Transverse colon (tissue), 4 donors: ENCODE data around the gene MYO7A. TPM values are rescaled to one million over a fixed set of nuclear protein-coding genes. Genes with fewer than 3 reads are reported as not detected.

Source experiments
- DNase-seq: peaks from one replicate; pipeline ENCODE4 v3.0.0-alpha.2; 2019
- H3K27ac ChIP-seq, 4 donors: fragments of 200-600 bp; sonication (generic); 2 replicates each; pipeline ENCODE4 v1.5.1; 2016 to 2018; ENCODE audit warnings: inconsistent platforms in 4 of 4
- H3K27me3 ChIP-seq: fragments of 200-600 bp; sonication (generic); 2 replicates; pipeline ENCODE4 v1.5.1; 2017; ENCODE audit warnings: inconsistent platforms
- H3K36me3 ChIP-seq, 4 donors: fragments of 200-600 bp; sonication (generic); 2 replicates each; pipeline ENCODE4 v1.5.1; 2017 to 2019; ENCODE audit warnings: inconsistent platforms in 4 of 4
- H3K4me1 ChIP-seq, 4 donors: fragments of 200-600 bp; sonication (generic); 2 replicates each; pipeline ENCODE4 v1.5.1; 2017 to 2020; ENCODE audit warnings: inconsistent platforms in 4 of 4
- H3K4me3 ChIP-seq, 4 donors: fragments of 200-600 bp; sonication (generic); 1 replicate in 1 of 4; 2 replicates in 3 of 4; pipeline versions ENCODE4 v1.5.1 to v1.6.1; 2017 to 2019; ENCODE audit warnings: inconsistent platforms in 4 of 4
- H3K9me3 ChIP-seq, 2 donors: fragments of 200-600 bp; sonication (generic); 2 replicates each; pipeline ENCODE4 v1.5.1; 2017 to 2019; ENCODE audit warnings: inconsistent platforms in 2 of 2
- EP300 ChIP-seq: sonication (generic); formaldehyde crosslinking; IDR thresholded peaks from one replicate; pipeline ENCODE4 v1.6.1; 2017; ENCODE audit warnings: antibody characterized with exemption, low read depth
- POLR2A ChIP-seq: fragments of 450-650 bp; IDR thresholded peaks from one replicate; pipeline ENCODE4 v1.6.1; 2016; ENCODE audit warnings: antibody characterized with exemption, mild to moderate bottlenecking, moderate library complexity
- POLR2AphosphoS5 ChIP-seq, 3 donors: sonication (generic); formaldehyde crosslinking; IDR thresholded peaks; one replicate each; pipeline ENCODE4 v1.6.1; 2016; ENCODE audit warnings: antibody characterized with exemption in 3 of 3
- WGBS, 2 donors: methylation state at CpG; one replicate each; pipeline ENCODE4 v1.1.5; 2018; ENCODE audit warnings: low coverage in 1 of 2; 5-methylcytosine and 5-hydroxymethylcytosine counted together
- in situ Hi-C, 4 donors: fragments of 200-750 bp; cut with MboI; loops; one replicate each; pipeline versions ENCODE4 v1.15.0 to v1.15.1; 2017; ENCODE audit warnings: low sequenced_read_pairs in 3 of 4, low pct_ligation_motif_present in 1 of 4, low pct_unique_long_range_greater_than_20kb in 1 of 4
- intact Hi-C: fragments of 100-400 bp; cut with DNase I; formaldehyde crosslinking; loops from one replicate; pipeline ENCODE4 v1.15.1; 2023; ENCODE audit warnings: low total_unique reads
- total RNA-seq, 4 donors: library from RNA; depleted of rRNA; stranded (reverse); fragments of >200 nt; gene quantifications; one replicate each; pipeline ENCODE4 v1.1.0, GENCODE V29; 2016
- TF ChIP-seq, protein P1 (sequence below), 5 experiments: fragments of 200-600 bp in 3 of 5; fragments of 450-650 bp in 2 of 5; sonication (generic) in 3 of 5; IDR thresholded peaks; 1 replicate in 2 of 5; 2 replicates in 3 of 5; pipeline ENCODE4 v1.5.1; 2016 to 2017; ENCODE audit warnings: antibody characterized with exemption in 5 of 5, inconsistent platforms in 3 of 5, mild to moderate bottlenecking in 2 of 5, moderate library complexity in 1 of 5

Gene MYO7A
- total RNA-seq, 4 donors from 2014 or later, result 4.6 to 11.2 (median 5.5) TPM

DNA sequence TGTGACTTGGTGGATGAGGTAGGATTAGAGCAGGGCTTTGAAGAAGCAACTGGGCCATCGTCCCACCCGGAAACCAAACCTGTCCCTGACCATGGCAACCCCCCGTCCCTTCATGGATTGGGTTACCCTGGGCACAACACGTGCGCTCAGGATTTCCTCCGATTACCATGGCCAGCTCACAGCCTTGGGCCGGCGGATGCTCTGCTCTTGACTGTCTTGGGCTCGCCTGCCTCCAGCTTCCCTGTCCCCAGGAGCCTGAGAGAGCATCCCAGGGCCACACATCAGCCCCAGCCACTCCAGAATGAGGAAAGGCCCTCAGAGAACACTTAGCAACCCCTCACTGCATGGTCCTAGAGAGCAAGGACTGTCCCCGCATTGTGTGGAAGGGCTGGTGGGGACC, 22.8 kb downstream of the MYO7A start:
- Histone ChIP-seq H3K27me3 (no peaks in the 10 kb centered on the region), H3K4me3 (no peak overlapping the region), H3K9me3 (no peaks in the 10 kb centered on the region), H3K27ac (no peak overlapping the region), H3K4me1 (peaks cover 0 to 19% (median 8%) of the 10 kb centered on the region in 4 donors), H3K36me3 (no peaks in the 10 kb centered on the region)
- DNase-seq, result no peak
- intact Hi-C loops (no loop called here), in situ Hi-C loops (no loop called here)
- TF ChIP-seq EP300 (no peak), POLR2AphosphoS5 (IDR thresholded peaks at IDR 0.05) (no peak), POLR2A (no peak)
- TF ChIP-seq, protein P1, sequence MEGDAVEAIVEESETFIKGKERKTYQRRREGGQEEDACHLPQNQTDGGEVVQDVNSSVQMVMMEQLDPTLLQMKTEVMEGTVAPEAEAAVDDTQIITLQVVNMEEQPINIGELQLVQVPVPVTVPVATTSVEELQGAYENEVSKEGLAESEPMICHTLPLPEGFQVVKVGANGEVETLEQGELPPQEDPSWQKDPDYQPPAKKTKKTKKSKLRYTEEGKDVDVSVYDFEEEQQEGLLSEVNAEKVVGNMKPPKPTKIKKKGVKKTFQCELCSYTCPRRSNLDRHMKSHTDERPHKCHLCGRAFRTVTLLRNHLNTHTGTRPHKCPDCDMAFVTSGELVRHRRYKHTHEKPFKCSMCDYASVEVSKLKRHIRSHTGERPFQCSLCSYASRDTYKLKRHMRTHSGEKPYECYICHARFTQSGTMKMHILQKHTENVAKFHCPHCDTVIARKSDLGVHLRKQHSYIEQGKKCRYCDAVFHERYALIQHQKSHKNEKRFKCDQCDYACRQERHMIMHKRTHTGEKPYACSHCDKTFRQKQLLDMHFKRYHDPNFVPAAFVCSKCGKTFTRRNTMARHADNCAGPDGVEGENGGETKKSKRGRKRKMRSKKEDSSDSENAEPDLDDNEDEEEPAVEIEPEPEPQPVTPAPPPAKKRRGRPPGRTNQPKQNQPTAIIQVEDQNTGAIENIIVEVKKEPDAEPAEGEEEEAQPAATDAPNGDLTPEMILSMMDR (IDR thresholded peaks at IDR 0.05), result no peak
- WGBS, 2 donors, result 87% methylated on average over 10 of the region's 10 CpGs; no CpG with 5 or more reads in 1 of the 2 donors

DNA sequence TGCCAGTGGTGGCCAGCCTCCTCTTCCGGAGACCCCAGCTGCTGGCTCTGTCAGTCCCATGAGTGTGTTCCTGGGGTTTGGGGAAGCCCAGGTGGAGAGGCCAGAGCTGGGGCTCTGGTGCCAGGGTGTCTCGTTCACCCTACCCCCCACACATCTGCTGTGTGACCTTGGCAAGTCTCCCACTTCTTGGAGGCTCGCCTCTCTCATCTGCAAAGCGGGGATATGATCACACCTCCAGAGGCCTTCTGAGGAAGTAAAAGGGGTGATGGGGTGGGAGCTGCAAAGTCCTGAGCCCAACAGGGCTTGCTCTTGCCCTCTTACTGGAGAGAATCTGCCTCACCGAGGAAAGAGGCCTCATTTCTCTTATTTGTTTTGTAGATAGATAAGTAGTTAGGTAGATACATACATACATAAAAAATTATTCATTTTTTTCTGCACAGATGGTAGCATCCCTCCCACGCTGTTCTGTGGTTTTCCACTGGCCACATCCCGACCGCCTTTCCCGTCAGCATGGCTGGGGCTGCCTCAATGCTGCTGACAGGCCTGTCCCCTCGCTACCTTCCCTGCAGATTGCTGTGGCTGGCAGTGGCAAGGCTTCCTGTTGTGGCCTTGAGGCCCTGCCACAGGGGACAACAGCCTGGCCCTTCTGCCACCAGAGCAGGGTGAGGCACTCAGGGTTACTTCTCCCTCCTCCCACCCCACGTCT, 23.9 kb downstream of the MYO7A start:
- H3K4me3 ChIP-seq, result no peak overlapping the region
- TF ChIP-seq, protein P1 (IDR thresholded peaks at IDR 0.05), result no peak
- TF ChIP-seq EP300 (no peak), POLR2A (no peak), POLR2AphosphoS5 (IDR thresholded peaks at IDR 0.05) (no peak)
- no peak overlapping the region for H3K27ac ChIP-seq
- H3K27me3 ChIP-seq, result no peaks in the 10 kb centered on the region
- in situ Hi-C loops, result no loop called here
- H3K9me3 ChIP-seq, result no peaks in the 10 kb centered on the region
- WGBS, 2 donors, result 58% methylated on average over 11 of the region's 11 CpGs; no CpG with 5 or more reads in 1 of the 2 donors
- peaks cover 0 to 19% (median 8%) of the 10 kb centered on the region in 4 donors for H3K4me1 ChIP-seq
- H3K36me3 ChIP-seq, result no peaks in the 10 kb centered on the region
- intact Hi-C loops, result no loop called here
- DNase-seq, result peak; percentile 40

DNA sequence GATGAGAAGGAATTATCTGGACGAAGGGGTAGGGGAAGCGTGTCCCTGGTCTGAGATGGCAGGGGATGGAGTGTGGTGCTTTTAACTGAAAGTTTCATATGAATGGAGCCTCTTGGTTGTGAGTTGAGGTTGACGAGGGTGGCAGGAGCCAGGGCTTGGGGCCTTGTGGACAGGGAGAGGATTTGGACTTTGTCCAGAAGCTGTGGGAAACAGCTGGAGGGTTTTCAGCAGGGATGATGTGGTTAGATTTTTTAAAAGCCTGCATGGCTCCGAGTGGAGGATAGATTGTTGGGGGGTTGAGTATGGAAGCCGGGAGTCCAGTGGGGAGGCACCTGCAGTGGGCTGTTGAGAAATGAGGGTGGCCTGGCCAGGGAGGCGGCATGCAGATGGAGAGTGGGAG, 24.8 kb downstream of the MYO7A start:
- Histone ChIP-seq H3K4me3 (no peak overlapping the region), H3K27ac (no peak overlapping the region), H3K9me3 (no peaks in the 10 kb centered on the region), H3K36me3 (no peaks in the 10 kb centered on the region), H3K4me1 (peaks cover 0 to 14% (median 5%) of the 10 kb centered on the region in 4 donors), H3K27me3 (no peaks in the 10 kb centered on the region)
- 57 to 85% methylated on average over 5 to 6 of the region's 6 CpGs for WGBS, 2 donors
- in situ Hi-C loops, result no loop called here
- intact Hi-C loops, result no loop called here
- DNase-seq, result no peak
- TF ChIP-seq EP300 (no peak), POLR2A (no peak), POLR2AphosphoS5 (IDR thresholded peaks at IDR 0.05) (no peak)
- TF ChIP-seq, protein P1 (IDR thresholded peaks at IDR 0.05), result no peak

DNA sequence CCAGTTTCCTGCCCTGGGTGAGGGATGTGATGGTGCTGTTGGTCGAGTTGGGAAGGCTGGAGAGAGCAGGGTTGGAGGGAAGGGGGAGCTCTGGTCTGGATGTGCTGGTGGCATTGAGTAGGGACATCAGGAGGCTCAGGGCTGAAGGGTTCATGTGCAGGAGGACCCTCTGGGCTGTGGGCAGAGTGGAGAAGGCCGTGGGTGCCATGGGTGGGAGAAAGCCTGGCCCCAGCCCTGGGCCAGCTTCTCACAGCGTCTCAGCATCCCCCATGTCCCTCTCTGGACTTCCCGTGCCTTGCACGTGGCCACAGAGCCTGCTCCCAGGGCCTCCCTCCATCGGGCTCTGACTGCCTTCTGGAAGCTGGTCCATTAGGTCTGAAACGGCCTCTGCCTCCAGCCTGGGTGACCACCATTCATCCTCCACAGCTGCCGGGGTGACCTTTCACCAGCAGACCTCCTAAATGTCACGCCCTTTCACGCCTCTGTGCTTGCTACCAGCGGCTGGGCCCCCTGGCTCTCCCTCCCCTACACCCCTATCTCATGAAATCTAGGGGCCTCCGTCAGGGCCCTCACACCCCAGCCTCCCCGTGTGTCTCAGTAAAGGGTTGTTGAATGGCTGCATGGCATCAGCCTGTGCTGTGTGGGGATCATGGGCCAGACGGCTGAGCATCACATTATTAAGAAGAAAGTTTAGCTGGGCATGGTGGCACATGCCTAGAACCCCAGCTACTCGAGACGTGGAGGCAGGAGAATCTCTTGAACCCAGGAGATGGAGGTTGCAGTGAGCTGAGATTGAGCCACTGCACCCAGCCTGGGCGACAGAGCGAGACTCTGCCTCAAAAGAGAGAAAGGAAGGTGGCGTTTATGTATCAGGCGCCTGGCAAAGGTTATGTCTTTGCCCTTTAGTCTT, 25.5 kb downstream of the MYO7A start:
- no peaks in the 10 kb centered on the region for H3K27me3 ChIP-seq
- H3K27ac ChIP-seq, result no peak overlapping the region
- no peaks in the 10 kb centered on the region for H3K9me3 ChIP-seq
- WGBS, 2 donors, result 67 to 83% methylated on average over 3 to 20 of the region's 20 CpGs
- H3K4me1 ChIP-seq, result peaks cover 0 to 9% (median 2%) of the 10 kb centered on the region in 4 donors
- DNase-seq, result no peak
- intact Hi-C loops (no loop called here), in situ Hi-C loops (no loop called here)
- H3K36me3 ChIP-seq, result no peaks in the 10 kb centered on the region
- H3K4me3 ChIP-seq, result no peak overlapping the region
- TF ChIP-seq EP300 (no peak), POLR2A (no peak), POLR2AphosphoS5 (IDR thresholded peaks at IDR 0.05) (no peak)
- TF ChIP-seq, protein P1 (IDR thresholded peaks at IDR 0.05), result no peak
